GM21367 (cell line): ENCODE measurements around the gene SMYD4.
"Not testable (repeated sequence)": the region's sequence is repeated elsewhere in the genome, so short reads cannot be mapped to it uniquely, and the experiment has no call there.

Experiments
- ATAC-seq: cut with Tn5 transposase; IDR thresholded peaks from one replicate; pipeline ENCODE4 v1.9.1; 2021; ENCODE audit not compliant: unreplicated experiment

SMYD4 gene

GRCh38 chr17:1829592-1830257, at the start of gene SMYD4, which contains the start of gene RPA1:
TSS of gene SMYD4 (minus strand) at chr17:1829902. CDS start at chr17:1827994, 1,908 bp downstream.
TSS of gene RPA1 (plus strand) at chr17:1830005. CDS start at chr17:1830094, 89 bp downstream.
- peak; percentile 76 for ATAC-seq

GRCh38 chr17:1878419-1879121, 48.9 kb upstream of the SMYD4 start:
- ATAC-seq: no peak

GRCh38 chr17:1875597-1875996, 45.9 kb upstream of the SMYD4 start:
- ATAC-seq: no peak

GRCh38 chr17:1873418-1873817, 43.7 kb upstream of the SMYD4 start:
- no peak for ATAC-seq

GRCh38 chr17:1872976-1873375, 43.3 kb upstream of the SMYD4 start:
- no peak for ATAC-seq

- ATAC-seq: no peak
Measured at GRCh38 chr17:1872254-1872653, 42.6 kb upstream of the SMYD4 start.

GRCh38 chr17:1871756-1872155, 42.1 kb upstream of the SMYD4 start:
- ATAC-seq: no peak

GRCh38 chr17:1870592-1870991, 40.9 kb upstream of the SMYD4 start:
- ATAC-seq: no peak

GRCh38 chr17:1868090-1868489, 38.4 kb upstream of the SMYD4 start:
- no peak for ATAC-seq

GRCh38 chr17:1867307-1867706, 37.6 kb upstream of the SMYD4 start:
- no peak for ATAC-seq

- no peak for ATAC-seq
Measured at GRCh38 chr17:1865252-1866037, 35.7 kb upstream of the SMYD4 start.

- ATAC-seq: no peak
Measured at GRCh38 chr17:1861391-1862010, 31.8 kb upstream of the SMYD4 start.

- ATAC-seq: no peak
Measured at GRCh38 chr17:1860978-1861377, 31.3 kb upstream of the SMYD4 start.

GRCh38 chr17:1856462-1856861, 26.8 kb upstream of the SMYD4 start:
- ATAC-seq: not testable (repeated sequence)

- no peak for ATAC-seq
Measured at GRCh38 chr17:1853698-1854097, 24.0 kb upstream of the SMYD4 start.

- ATAC-seq: no peak
Measured at GRCh38 chr17:1852327-1852726, 22.6 kb upstream of the SMYD4 start.

- no peak for ATAC-seq
Measured at GRCh38 chr17:1847191-1847590, 17.5 kb upstream of the SMYD4 start.

- ATAC-seq: no peak
Measured at GRCh38 chr17:1843947-1844346, 14.2 kb upstream of the SMYD4 start.

- ATAC-seq: no peak
Measured at GRCh38 chr17:1839516-1839915, 9.8 kb upstream of the SMYD4 start.

GRCh38 chr17:1834380-1835149, 4.9 kb upstream of the SMYD4 start:
- peak; percentile 37 for ATAC-seq

- no peak for ATAC-seq
Measured at GRCh38 chr17:1830288-1830687, 586 bp upstream of the SMYD4 start.
